Naive thymus-derived CD8-positive, alpha-beta T cell (primary cell): Measurements from ENCODE around the gene MECP2. TPM values are rescaled to one million over a fixed set of nuclear protein-coding genes. Genes with fewer than 3 reads are reported as not detected.

Experiments used
- ATAC-seq, 2 donors: fragments of 150-1000 bp; cut with Tn5 transposase in 1 of 2; sonication (Bioruptor Pico), chemical (Tn5 transposase) in 1 of 2; 1 replicate in 1 of 2; 2 replicates in 1 of 2; pipeline ENCODE4 v1.10.0; 2021; ENCODE audit warnings: mild to moderate bottlenecking in 2 of 2, moderate library complexity in 2 of 2
- POLR2A ChIA-PET: fragments of 350-600 bp; sonication (Branson Sonifier 250); formaldehyde crosslinking; loops from one replicate; lab custom pipeline; 2021; ENCODE audit warnings: antibody characterized with exemption; lab: Charles Lee
- DNase-seq, 10 donors: peaks; one replicate each; pipeline versions ENCODE4 v3.0.0 to v3.0.0-alpha.2; 2020 to 2022
- H3K27ac Mint-ChIP-seq, 10 donors: one replicate each; pipeline ENCODE4 v1.8.0; 2020 to 2022; ENCODE audit warnings: mild to moderate bottlenecking in 10 of 10, mixed read lengths in 10 of 10, moderate library complexity in 4 of 10, inconsistent platforms in 1 of 10
- H3K27me3 Mint-ChIP-seq, 5 donors: one replicate each; pipeline ENCODE4 v1.8.0; 2021 to 2022; ENCODE audit warnings: mixed read lengths in 5 of 5
- H3K36me3 Mint-ChIP-seq, 3 donors: one replicate each; pipeline ENCODE4 v1.8.0; 2020 to 2022; ENCODE audit warnings: mixed read lengths in 3 of 3, mild to moderate bottlenecking in 2 of 3, inconsistent platforms in 1 of 3
- H3K4me1 Mint-ChIP-seq, 4 donors: one replicate each; pipeline ENCODE4 v1.8.0; 2021 to 2022; ENCODE audit warnings: mixed read lengths in 4 of 4
- H3K4me3 Mint-ChIP-seq, 10 donors: one replicate each; pipeline ENCODE4 v1.8.0; 2020 to 2022; ENCODE audit warnings: mild to moderate bottlenecking in 10 of 10, mixed read lengths in 10 of 10, moderate library complexity in 6 of 10, inconsistent platforms in 1 of 10
- H3K9me3 Mint-ChIP-seq, 9 donors: one replicate each; pipeline ENCODE4 v1.8.0; 2020 to 2022; ENCODE audit warnings: mixed read lengths in 9 of 9, mild to moderate bottlenecking in 3 of 9, inconsistent platforms in 1 of 9, moderate library complexity in 1 of 9
- polyA plus RNA-seq, 3 donors: library from polyadenylated mRNA; unstranded; fragments of 300-500 nt; fragmentation: Illumina TruSeq; gene quantifications; one replicate each; pipeline ENCODE4 v1.2.3, GENCODE V29; 2021
- total RNA-seq, 8 experiments: library from RNA in 2 of 8; stranded (reverse) in 2 of 8; gene quantifications; one replicate each; pipeline ENCODE4 v1.2.3 and lab custom pipeline; 2021 to 2026

The MECP2 gene
- total and polyA plus RNA-seq, 5 experiments from 2014 or later: 12.0 to 88.3 (median 22.2) TPM

GRCh38 chrX:154019633-154020528, 77.6 kb downstream of the MECP2 start, which contains the start of gene IRAK1:
Gene IRAK1 (minus strand): TSS chrX:154019902. CDS start chrX:154019812, 90 bp downstream.
- Mint-ChIP-seq H3K9me3 (no peaks in the 10 kb centered on the region), H3K27ac (peak within 1 kb of the TSS; percentile 87 to 95 (median 94)), H3K4me3 (peak within 1 kb of the TSS; percentile 79 to 91 (median 86)), H3K36me3 (peaks cover 0 to 11% (median 0%) of the 10 kb centered on the region in 3 donors), H3K27me3 (no peaks in the 10 kb centered on the region), H3K4me1 (peaks cover 10 to 35% (median 22%) of the 10 kb centered on the region in 4 donors)
- ATAC-seq: peak; percentile 77 to 80
- POLR2A ChIA-PET: interaction anchor here (0.8 to 3.5 kb wide), 14 partner anchors 10 to 307 kb away, joined by 3 to 34 read pairs (median 4); partner anchors contain the start of genes HCFC1, MECP2 and TMEM187
- peak in 8 of 10 donors; percentile 15 to 53 (median 47) for DNase-seq

DNA sequence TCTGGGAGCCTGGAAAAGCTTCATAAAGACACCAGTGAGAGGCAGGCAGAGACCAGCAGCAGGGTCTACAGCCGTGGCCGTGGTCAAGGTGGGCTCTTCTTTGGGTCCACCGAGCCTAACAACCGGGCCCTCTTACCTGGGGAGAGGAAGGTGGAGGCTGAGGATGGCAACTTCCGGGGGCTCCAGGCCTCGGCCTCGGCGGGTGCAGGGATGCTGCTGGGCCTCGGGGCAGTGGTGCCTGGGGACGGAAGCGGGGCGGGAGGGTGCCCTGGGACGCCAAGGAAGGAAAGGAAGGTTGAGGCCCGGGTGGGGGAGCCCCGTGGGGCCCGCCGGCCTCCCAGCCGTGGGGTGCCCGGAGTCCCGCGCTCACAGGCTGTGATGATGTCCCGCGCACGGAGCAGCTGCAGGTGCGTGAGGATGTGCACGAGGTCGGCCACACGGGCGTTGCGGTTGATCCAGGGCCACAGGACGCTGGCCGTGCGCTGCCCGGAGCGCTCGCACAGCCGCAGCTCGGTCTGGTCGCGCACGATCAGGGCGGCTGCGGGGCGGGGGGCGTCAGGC, 78.4 kb downstream of the MECP2 start:
- ATAC-seq (peak; percentile 16 to 21), DNase-seq (peak in 2 of 10 donors; percentile 16 to 25)
- Mint-ChIP-seq H3K27ac (peak overlapping the region; percentile 81 to 94 (median 90)), H3K4me3 (peak overlapping the region; percentile 79 to 91 (median 84)), H3K4me1 (peaks cover 15 to 41% (median 27%) of the 10 kb centered on the region in 4 donors), H3K27me3 (no peaks in the 10 kb centered on the region), H3K36me3 (peaks cover 0 to 11% (median 0%) of the 10 kb centered on the region in 3 donors), H3K9me3 (no peaks in the 10 kb centered on the region)
- POLR2A ChIA-PET: interaction anchor here (0.6 to 3.5 kb wide), 10 partner anchors 33 to 308 kb away, joined by 3 to 34 read pairs (median 4); partner anchors contain the start of genes HCFC1 and TMEM187

GRCh38 chrX:154018518-154019060, 78.9 kb downstream of the MECP2 start:
- H3K27ac Mint-ChIP-seq: peak overlapping the region; percentile 81 to 94 (median 90)
- peaks cover 0 to 13% (median 0%) of the 10 kb centered on the region in 3 donors for H3K36me3 Mint-ChIP-seq
- H3K4me3 Mint-ChIP-seq: peak overlapping the region; percentile 79 to 91 (median 84)
- peaks cover 15 to 43% (median 29%) of the 10 kb centered on the region in 4 donors for H3K4me1 Mint-ChIP-seq
- no peak for ATAC-seq
- POLR2A ChIA-PET: interaction anchor here (0.6 to 3.5 kb wide), 10 partner anchors 28 to 309 kb away, joined by 3 to 34 read pairs (median 3); partner anchors contain the start of genes HCFC1 and TMEM187
- DNase-seq: no peak
- H3K27me3 Mint-ChIP-seq: no peaks in the 10 kb centered on the region
- H3K9me3 Mint-ChIP-seq: no peaks in the 10 kb centered on the region

GRCh38 chrX:154017766-154018517, 79.6 kb downstream of the MECP2 start:
- H3K36me3 Mint-ChIP-seq: peaks cover 0 to 14% (median 0%) of the 10 kb centered on the region in 3 donors
- no peak for ATAC-seq

GRCh38 chrX:154016366-154017076, 81.0 kb downstream of the MECP2 start:
- Mint-ChIP-seq H3K36me3 (peaks cover 0 to 20% (median 0%) of the 10 kb centered on the region in 3 donors), H3K4me1 (peaks cover 11 to 42% (median 29%) of the 10 kb centered on the region in 4 donors), H3K9me3 (no peaks in the 10 kb centered on the region), H3K4me3 (peak overlapping the region in 1 of 10 donors; percentile 22), H3K27me3 (no peaks in the 10 kb centered on the region), H3K27ac (peak overlapping the region in 2 of 10 donors; percentile 22 to 80)
- ATAC-seq (no peak), DNase-seq (no peak)
- POLR2A ChIA-PET: interaction anchor here (0.9 to 1.0 kb wide), 2 partner anchors 49 to 82 kb away, joined by 3 to 7 read pairs; no protein-coding TSS in a partner anchor

More at GRCh38 chrX:154017766-154018517, 79.6 kb downstream of the MECP2 start:
- no peaks in the 10 kb centered on the region for H3K9me3 Mint-ChIP-seq
- H3K27ac Mint-ChIP-seq: peak overlapping the region in 4 of 10 donors; percentile 88 to 94 (median 92)
- DNase-seq: no peak
- H3K27me3 Mint-ChIP-seq: no peaks in the 10 kb centered on the region
- H3K4me1 Mint-ChIP-seq: peaks cover 11 to 44% (median 29%) of the 10 kb centered on the region in 4 donors
- peak overlapping the region in 8 of 10 donors; percentile 23 to 91 (median 84) for H3K4me3 Mint-ChIP-seq
- POLR2A ChIA-PET: interaction anchor here (0.6 to 3.5 kb wide), 10 partner anchors 28 to 79 kb away, joined by 3 to 34 read pairs (median 6); partner anchors contain the start of genes HCFC1 and TMEM187

- POLR2A ChIA-PET: interaction anchor here (0.8 to 0.9 kb wide), 2 partner anchors 44 to 83 kb away, joined by 3 read pairs; partner anchors contain the start of gene HCFC1
- Mint-ChIP-seq H3K9me3 (no peaks in the 10 kb centered on the region), H3K27me3 (no peaks in the 10 kb centered on the region), H3K4me1 (peaks cover 11 to 36% (median 29%) of the 10 kb centered on the region in 4 donors), H3K27ac (peak overlapping the region in 5 of 10 donors; percentile 33 to 92 (median 62)), H3K4me3 (peak overlapping the region in 4 of 10 donors; percentile 22 to 33 (median 28)), H3K36me3 (peaks cover 0 to 20% (median 0%) of the 10 kb centered on the region in 3 donors)
- no peak for DNase-seq
- no peak for ATAC-seq
These were observed 81.8 kb downstream of the MECP2 start for GRCh38 chrX:154015581-154016264.

DNA sequence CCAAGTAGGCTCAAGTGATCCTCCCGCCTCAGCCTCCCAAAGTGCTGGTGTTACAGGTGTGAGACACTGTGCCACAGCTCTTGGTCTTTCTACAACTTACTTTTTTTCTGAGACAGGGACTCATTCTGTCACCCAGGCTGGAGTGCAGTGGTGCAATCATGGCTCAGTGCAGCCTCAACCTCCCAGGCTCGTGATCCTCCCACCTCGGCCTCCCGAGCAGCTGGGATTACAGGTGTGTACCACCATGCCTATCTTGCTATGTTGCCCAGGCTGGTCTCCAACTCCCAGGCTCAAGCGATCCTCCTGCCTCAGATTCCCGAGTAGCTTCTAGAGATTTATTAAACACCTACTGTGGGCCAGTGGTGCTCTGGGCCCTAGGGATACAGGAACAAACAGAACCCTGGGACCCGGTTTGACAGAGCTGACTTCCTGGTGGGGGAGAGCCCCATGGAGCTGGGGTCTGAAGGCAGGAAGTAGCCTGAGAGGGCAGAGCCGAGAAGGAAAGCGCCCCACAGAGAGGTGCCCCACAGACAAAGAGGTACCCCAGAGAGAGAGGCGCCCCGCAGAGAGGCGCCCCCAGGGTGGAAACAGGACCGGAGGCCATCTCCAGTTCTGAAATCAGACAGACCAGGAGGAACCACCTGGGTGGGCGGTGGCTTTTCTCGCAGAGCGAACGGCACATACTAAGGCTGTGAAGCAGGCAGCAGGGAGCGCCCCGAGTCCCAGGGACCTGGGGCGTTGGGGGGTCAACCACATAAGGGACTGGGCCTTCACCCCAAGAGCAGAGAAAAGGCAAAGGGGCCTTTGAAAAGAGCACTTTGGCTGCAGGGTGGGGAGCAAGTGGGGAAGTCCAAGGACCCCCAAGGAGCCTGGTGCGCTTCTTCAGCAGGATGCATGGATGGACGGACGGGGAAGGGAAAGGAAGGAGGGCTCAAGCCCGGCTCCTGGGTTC, 82.8 kb downstream of the MECP2 start:
- H3K27me3 Mint-ChIP-seq: no peaks in the 10 kb centered on the region
- peak overlapping the region in 5 of 10 donors; percentile 33 to 64 (median 45) for H3K4me3 Mint-ChIP-seq
- H3K36me3 Mint-ChIP-seq: peaks cover 0 to 22% (median 0%) of the 10 kb centered on the region in 3 donors
- DNase-seq (no peak), ATAC-seq (no peak)
- peak overlapping the region in 9 of 10 donors; percentile 46 to 92 (median 73) for H3K27ac Mint-ChIP-seq
- POLR2A ChIA-PET: interaction anchor here (1.1 to 3.0 kb wide), 3 partner anchors 25 to 81 kb away, joined by 3 to 11 read pairs (median 4); partner anchors contain the start of gene HCFC1
- H3K9me3 Mint-ChIP-seq: no peaks in the 10 kb centered on the region
- H3K4me1 Mint-ChIP-seq: peaks cover 10 to 31% (median 25%) of the 10 kb centered on the region in 4 donors

GRCh38 chrX:154013614-154014360, 83.7 kb downstream of the MECP2 start:
- Mint-ChIP-seq H3K27me3 (no peaks in the 10 kb centered on the region), H3K4me3 (peak overlapping the region in 1 of 10 donors; percentile 45), H3K9me3 (no peaks in the 10 kb centered on the region), H3K4me1 (peaks cover 8 to 29% (median 23%) of the 10 kb centered on the region in 4 donors), H3K36me3 (peaks cover 0 to 27% (median 0%) of the 10 kb centered on the region in 3 donors), H3K27ac (peak overlapping the region in 8 of 10 donors; percentile 17 to 80 (median 64))
- POLR2A ChIA-PET: interaction anchor here (1.1 to 3.0 kb wide), 5 partner anchors 11 to 81 kb away, joined by 3 to 11 read pairs (median 7); partner anchors contain the start of gene HCFC1
- DNase-seq: peak; percentile 31 to 73 (median 49)
- peak; percentile 77 to 84 for ATAC-seq

- POLR2A ChIA-PET: interaction anchor here (0.7 to 3.0 kb wide), 5 partner anchors 10 to 42 kb away, joined by 3 to 11 read pairs (median 7); partner anchors contain the start of genes HCFC1 and TMEM187
- Mint-ChIP-seq H3K4me3 (no peak overlapping the region), H3K27me3 (no peaks in the 10 kb centered on the region), H3K36me3 (peaks cover 0 to 33% (median 0%) of the 10 kb centered on the region in 3 donors), H3K9me3 (no peaks in the 10 kb centered on the region), H3K4me1 (peaks cover 7 to 25% (median 24%) of the 10 kb centered on the region in 4 donors), H3K27ac (no peak overlapping the region)
- DNase-seq (no peak), ATAC-seq (no peak)
These were observed 84.5 kb downstream of the MECP2 start for GRCh38 chrX:154013001-154013421.
